GM12891 (cell line): ENCODE results near the gene ACYP2.

ENCODE experiments used
- PAX5 ChIP-seq: IDR thresholded peaks from 2 replicates; pipeline ENCODE4 v1.6.1; 2011; ENCODE audit warnings: low read length, moderate library complexity, mild to moderate bottlenecking; ENCODE audit not compliant: insufficient read depth, severe bottlenecking
- POLR2A ChIP-seq: IDR thresholded peaks from 2 replicates; pipeline ENCODE4 v1.6.1; 2011; ENCODE audit warnings: low read depth, low read length, control low read depth
- POLR2AphosphoS5 ChIP-seq: IDR thresholded peaks from 2 replicates; pipeline ENCODE4 v1.6.1; 2011; ENCODE audit warnings: low read depth, low read length, control low read depth

DNA sequence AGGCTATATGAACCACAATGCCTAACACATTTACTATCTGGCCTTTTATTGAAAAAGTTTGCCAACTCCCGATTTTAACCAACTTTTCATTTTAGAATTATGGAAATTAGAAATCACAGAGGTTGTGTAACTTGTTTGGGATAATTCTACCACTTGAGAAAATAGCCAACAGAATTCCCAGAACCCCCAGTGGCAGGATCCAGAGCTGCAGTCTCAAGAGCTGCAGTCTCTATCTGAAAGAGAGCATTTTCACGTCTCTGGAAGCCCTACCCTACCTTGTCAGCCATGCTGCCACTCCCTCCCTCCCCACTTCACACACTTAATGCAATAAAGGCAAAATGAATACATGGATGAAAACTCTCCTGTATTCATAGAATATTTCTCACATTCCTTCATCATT lies 164.0 kb downstream of the ACYP2 start:
- TF ChIP-seq POLR2A = no peak
- no peak for TF ChIP-seq POLR2AphosphoS5
- no peak for TF ChIP-seq PAX5
